Muscle of leg (tissue), 11 donors: ENCODE results near the gene AHI1. TPM values are rescaled to one million over a fixed set of nuclear protein-coding genes. Genes with fewer than 3 reads are reported as not detected.

Experiments
- DNase-seq: peaks from one replicate; pipeline ENCODE4 v3.0.0; 2013
- H3K27ac ChIP-seq: one replicate; pipeline ENCODE4 v1.5.1; 2013; ENCODE audit warnings: mild to moderate bottlenecking, low read length, control low read depth
- H3K27me3 ChIP-seq: one replicate; pipeline ENCODE4 v1.6.1; 2013; ENCODE audit warnings: low read length; ENCODE audit not compliant: control insufficient read depth, insufficient read depth
- H3K36me3 ChIP-seq: one replicate; pipeline ENCODE4 v1.6.1; 2013; ENCODE audit warnings: low read length; ENCODE audit not compliant: control insufficient read depth, insufficient read depth
- H3K4me1 ChIP-seq: one replicate; pipeline ENCODE4 v1.6.1; 2013; ENCODE audit warnings: low read length; ENCODE audit not compliant: control insufficient read depth, insufficient read depth
- H3K4me3 ChIP-seq: one replicate; pipeline ENCODE4 v1.5.1; 2013; ENCODE audit warnings: low read length, control low read depth
- H3K9me3 ChIP-seq: replicated peaks from 2 replicates; pipeline ENCODE4 v1.6.1; 2013; ENCODE audit warnings: low read depth, low read length; ENCODE audit not compliant: control insufficient read depth
- WGBS: methylation state at CpG from one replicate; pipeline ENCODE4 v1.1.5; 2013; ENCODE audit warnings: missing lambda C conversion rate; ENCODE audit not compliant: insufficient coverage; 5-methylcytosine and 5-hydroxymethylcytosine counted together
- polyA plus RNA-seq, 8 donors: library from polyadenylated mRNA; unstranded; fragments of 120-200 nt; gene quantifications; one replicate each; pipeline versions ENCODE4 v1.2.1 to v1.2.3, GENCODE V29; 2013; ENCODE audit warnings: inconsistent platforms in 1 of 8, low replicate concordance in 1 of 8; ENCODE audit not compliant: insufficient read length in 8 of 8, insufficient read depth in 1 of 8
- total RNA-seq: library from RNA; stranded (reverse); fragments of 120-200 nt; gene quantifications from one replicate; pipeline ENCODE4 v1.2.4, GENCODE V29; 2013

Gene AHI1
- total and polyA plus RNA-seq, 9 donors: 16.3 to 28.7 (median 20.5) TPM

DNA sequence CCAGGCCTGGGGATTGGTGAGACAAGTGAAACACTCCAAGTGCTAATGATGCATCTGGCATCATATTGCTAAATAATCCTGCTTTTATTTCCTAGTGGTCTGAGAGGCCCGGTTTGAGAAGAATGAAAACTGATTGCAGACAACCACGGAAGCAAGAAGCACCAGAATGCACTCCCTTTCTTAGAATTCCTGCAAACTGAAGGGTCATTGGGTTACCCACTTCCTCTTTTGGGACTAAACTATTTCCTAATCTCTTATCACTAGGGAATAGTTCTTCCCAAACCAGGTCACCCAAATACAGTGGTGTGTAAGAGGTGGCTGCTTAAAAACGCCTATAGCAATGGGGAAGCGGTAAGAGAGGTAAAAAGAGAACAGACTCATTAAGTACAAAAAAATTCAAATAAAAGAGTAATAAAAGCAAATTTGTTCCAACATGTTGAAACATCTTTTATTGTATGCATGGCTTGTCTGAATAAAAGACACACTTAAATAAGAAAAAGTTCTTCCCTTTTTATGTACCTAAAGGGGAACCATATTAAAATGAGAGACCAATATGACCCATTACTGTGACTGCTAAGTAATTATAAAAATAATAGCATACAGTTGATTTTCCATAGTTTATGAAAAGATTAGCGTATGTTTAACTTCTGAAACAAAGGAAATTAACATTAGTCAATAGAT, 190.7 kb downstream of the AHI1 start:
- 80% methylated on average over 1 of the region's 5 CpGs for whole genome bisulfite sequencing
- H3K36me3 ChIP-seq: peaks cover 4% of the 10 kb centered on the region
- no peaks in the 10 kb centered on the region for H3K9me3 ChIP-seq
- no peak overlapping the region for H3K27ac ChIP-seq
- H3K4me3 ChIP-seq: no peak overlapping the region
- DNase-seq: no peak
- H3K4me1 ChIP-seq: no peaks in the 10 kb centered on the region
- H3K27me3 ChIP-seq: no peaks in the 10 kb centered on the region

DNA sequence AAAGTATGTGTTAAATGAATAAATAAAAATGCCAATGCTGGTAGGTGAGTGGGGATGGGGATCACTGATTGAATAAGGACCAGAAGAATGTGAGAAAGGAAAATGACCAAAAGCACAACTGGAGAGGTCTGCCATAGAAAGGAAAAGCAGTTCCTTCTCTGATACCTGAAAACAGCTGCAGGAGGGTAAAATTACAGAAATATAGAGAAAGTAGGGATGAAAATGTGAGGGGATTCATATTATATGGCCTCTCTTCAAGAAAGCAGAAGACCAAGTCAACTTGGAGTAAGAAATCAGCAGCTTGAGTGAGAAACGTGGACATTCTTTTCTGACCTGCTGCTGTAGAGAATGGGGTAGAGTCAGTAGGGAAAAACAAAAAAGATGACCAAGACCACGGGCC, 191.4 kb downstream of the AHI1 start:
- Histone ChIP-seq H3K4me1 (no peaks in the 10 kb centered on the region), H3K9me3 (no peaks in the 10 kb centered on the region), H3K27ac (no peak overlapping the region), H3K27me3 (no peaks in the 10 kb centered on the region), H3K36me3 (peaks cover 4% of the 10 kb centered on the region), H3K4me3 (no peak overlapping the region)
- DNase-seq: no peak
- no CpG with 5 or more reads among the region's 2 CpGs for WGBS

DNA sequence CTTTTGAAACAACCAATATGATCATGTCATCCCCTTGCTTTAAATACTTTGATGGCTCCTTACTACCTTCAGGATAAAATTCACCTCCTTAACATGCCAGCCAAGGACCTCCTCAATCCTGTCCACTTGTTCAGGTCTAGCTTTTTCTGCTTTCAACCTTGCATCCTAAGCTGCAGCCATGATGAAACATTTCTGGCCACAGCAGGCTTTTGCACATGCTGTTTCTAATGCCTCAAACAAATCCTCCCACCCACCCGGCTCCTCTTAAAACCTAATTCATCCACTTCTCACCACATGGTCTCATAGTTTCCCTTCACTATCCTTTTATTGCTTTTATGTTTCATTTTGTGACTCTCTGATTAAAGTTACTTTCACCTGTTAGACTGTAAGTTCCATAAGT, 191.9 kb downstream of the AHI1 start:
- peaks cover 4% of the 10 kb centered on the region for H3K36me3 ChIP-seq
- H3K4me1 ChIP-seq: no peaks in the 10 kb centered on the region
- no peak for DNase-seq
- no peak overlapping the region for H3K27ac ChIP-seq
- no CpG with 5 or more reads among the region's 1 CpG for WGBS
- no peak overlapping the region for H3K4me3 ChIP-seq
- no peaks in the 10 kb centered on the region for H3K27me3 ChIP-seq
- no peaks in the 10 kb centered on the region for H3K9me3 ChIP-seq

DNA sequence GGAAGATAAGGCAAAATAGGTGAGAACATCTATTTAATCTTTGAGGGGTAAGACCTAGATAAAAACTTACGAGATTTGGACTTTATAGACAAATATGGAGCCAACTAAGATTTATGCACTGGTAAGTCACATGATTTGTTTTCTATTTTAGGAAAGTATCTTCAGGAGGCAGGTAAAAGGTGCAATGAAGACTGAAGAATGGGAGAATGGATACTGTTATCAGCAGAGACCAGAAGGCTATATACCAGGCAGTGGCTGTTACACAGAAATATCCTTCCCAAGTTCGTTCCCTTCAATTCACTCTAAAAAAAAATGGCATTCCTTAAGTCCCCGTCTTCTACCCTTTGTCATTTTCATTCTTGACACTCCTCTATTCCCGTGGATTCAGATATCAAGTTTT, 192.7 kb downstream of the AHI1 start:
- WGBS: 92% methylated on average over 2 of the region's 4 CpGs
- H3K27ac ChIP-seq: no peak overlapping the region

DNA sequence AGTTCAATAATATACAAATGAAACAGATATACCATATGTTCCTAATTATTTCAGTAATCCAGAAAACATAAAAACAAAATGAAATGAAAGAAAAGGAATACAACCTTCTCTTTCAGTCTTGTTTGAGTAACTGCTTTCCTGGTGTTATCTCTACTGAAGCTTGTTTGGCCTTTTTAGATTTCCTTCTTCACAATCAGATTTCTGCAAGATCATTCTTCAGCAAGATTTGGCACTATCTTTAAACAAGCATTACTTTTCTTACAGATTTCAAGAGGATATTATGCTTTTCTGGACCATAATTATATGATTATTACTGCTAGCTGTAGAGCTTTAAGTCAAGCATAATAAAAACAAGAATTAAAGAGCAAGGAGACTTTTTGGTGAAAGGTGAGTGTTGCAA, 196.2 kb downstream of the AHI1 start:
- H3K27me3 ChIP-seq: no peaks in the 10 kb centered on the region
- H3K4me3 ChIP-seq: no peak overlapping the region
- no peak overlapping the region for H3K27ac ChIP-seq
- no peak for DNase-seq
- H3K9me3 ChIP-seq: no peaks in the 10 kb centered on the region
- H3K36me3 ChIP-seq: peaks cover 4% of the 10 kb centered on the region
- H3K4me1 ChIP-seq: no peaks in the 10 kb centered on the region

More for the DNA sequence above, 192.7 kb downstream of the AHI1 start:
- no peaks in the 10 kb centered on the region for H3K4me1 ChIP-seq
- DNase-seq: no peak
- peaks cover 4% of the 10 kb centered on the region for H3K36me3 ChIP-seq
- no peaks in the 10 kb centered on the region for H3K9me3 ChIP-seq
- H3K27me3 ChIP-seq: no peaks in the 10 kb centered on the region
- no peak overlapping the region for H3K4me3 ChIP-seq

DNA sequence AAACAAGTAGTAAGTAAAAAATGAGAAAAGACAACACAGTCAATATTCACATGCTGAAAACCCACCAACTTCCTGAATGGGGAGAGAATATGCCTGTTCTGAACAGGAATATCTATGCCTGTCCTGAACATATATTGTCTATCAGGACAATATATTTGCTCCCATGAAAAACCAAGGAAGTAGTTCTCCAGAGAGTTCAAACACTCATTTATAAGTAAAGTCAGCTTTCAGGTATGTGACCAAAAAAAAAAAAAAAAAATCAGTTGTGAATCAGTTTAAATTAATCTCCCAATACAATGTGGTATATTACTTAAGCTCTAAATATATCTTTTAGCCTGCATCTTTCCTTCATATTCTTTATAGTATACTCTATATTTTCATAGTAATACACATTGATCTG, 197.0 kb downstream of the AHI1 start:
- Histone ChIP-seq H3K4me1 (no peaks in the 10 kb centered on the region), H3K27ac (no peak overlapping the region), H3K27me3 (no peaks in the 10 kb centered on the region), H3K36me3 (peaks cover 4% of the 10 kb centered on the region), H3K4me3 (no peak overlapping the region), H3K9me3 (no peaks in the 10 kb centered on the region)
- no peak for DNase-seq

DNA sequence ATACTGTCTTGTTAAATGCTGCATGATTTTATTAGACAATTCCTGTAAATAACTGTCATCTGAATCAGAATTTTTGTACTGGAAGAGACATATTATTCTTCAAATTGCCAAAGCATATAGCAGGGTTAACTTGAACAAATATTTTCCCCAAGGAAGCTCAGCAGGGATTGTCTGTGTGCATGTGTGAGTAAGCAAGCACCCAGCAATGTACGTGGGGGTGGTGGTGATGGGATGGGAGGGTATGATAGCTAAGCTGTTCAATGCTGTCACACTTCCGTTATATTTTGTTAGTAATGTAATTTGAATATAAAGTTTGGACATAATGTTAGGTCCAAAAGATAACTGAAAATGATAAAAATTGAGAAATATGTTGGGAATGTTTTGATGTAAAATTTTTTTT, 198.3 kb downstream of the AHI1 start:
- no peaks in the 10 kb centered on the region for H3K27me3 ChIP-seq
- no peaks in the 10 kb centered on the region for H3K4me1 ChIP-seq
- peaks cover 4% of the 10 kb centered on the region for H3K36me3 ChIP-seq
- peaks cover 2% of the 10 kb centered on the region for H3K9me3 ChIP-seq
- H3K4me3 ChIP-seq: no peak overlapping the region
- H3K27ac ChIP-seq: no peak overlapping the region
- no peak for DNase-seq
- WGBS: 79% methylated on average over 1 of the region's 2 CpGs

DNA sequence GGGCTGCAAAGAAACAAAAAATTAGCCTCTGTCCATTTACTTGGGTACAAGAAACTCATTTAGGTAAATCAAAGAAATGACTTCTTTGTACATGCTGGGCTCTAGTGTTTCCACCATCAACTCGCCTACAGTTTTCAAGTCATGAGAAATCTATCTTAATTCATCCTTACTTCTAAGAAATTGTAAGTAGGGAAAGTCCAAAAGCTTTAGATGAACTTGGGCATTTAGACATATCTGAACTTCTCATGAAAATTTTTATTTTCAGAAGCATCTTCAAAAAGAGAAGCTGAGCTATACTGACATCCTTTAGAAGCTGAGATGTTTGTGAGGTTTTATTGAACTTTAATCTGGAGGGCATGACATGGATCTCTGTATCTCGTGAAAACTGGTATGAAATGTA, 199.1 kb downstream of the AHI1 start:
- DNase-seq: no peak
- Histone ChIP-seq H3K9me3 (peaks cover 2% of the 10 kb centered on the region), H3K4me1 (no peaks in the 10 kb centered on the region), H3K36me3 (no peaks in the 10 kb centered on the region), H3K27me3 (no peaks in the 10 kb centered on the region), H3K27ac (no peak overlapping the region), H3K4me3 (no peak overlapping the region)
- no CpG with 5 or more reads among the region's 2 CpGs for WGBS

DNA sequence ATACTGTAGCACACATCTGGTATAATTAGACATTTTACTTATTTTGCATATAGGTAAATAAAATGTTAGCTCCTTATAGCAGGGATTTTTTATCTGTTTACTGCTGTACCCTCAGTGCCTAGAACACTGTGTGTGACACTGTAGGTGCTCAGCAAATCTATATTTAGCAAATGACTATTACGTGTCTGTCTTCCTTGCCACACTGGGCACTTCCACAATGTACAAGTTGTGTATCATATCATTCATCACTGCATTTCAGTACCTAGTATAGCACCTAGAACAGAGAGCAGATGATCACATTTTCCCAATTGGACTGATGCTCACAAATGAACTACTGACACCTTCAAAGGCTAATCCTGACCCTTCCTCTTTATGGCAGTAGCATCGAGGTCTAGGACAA, 200.8 kb downstream of the AHI1 start:
- peaks cover 2% of the 10 kb centered on the region for H3K9me3 ChIP-seq
- H3K27me3 ChIP-seq: no peaks in the 10 kb centered on the region
- WGBS: 91% methylated on average over 2 of the region's 2 CpGs
- no peak overlapping the region for H3K4me3 ChIP-seq
- DNase-seq: no peak
- no peak overlapping the region for H3K27ac ChIP-seq
- H3K36me3 ChIP-seq: no peaks in the 10 kb centered on the region
- H3K4me1 ChIP-seq: no peaks in the 10 kb centered on the region

DNA sequence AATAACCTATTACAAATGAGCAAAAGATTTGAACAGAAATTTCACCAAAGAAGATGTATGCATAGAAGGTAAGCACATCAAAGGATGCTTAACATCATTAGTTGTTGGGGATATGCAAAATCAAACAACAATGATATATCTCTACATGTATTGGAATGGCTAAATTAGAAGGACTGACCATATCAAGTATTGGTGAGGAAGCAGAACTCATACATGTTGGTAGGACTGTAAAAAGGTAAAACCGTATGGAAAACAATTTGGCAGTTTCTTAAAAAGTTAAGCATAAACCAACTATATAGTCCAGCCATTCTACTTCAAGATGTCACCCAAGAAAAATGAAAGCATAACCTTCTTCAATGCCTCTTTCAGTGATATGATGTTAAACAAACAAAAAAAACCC, 202.5 kb downstream of the AHI1 start:
- Histone ChIP-seq H3K4me3 (no peak overlapping the region), H3K27ac (no peak overlapping the region), H3K36me3 (peaks cover 3% of the 10 kb centered on the region), H3K4me1 (no peaks in the 10 kb centered on the region), H3K27me3 (no peaks in the 10 kb centered on the region), H3K9me3 (peaks cover 2% of the 10 kb centered on the region)
- DNase-seq: no peak
- no CpG with 5 or more reads among the region's 1 CpG for WGBS
